ENCODE results near the gene HEATR1. TPM values are rescaled to one million over a fixed set of nuclear protein-coding genes. Genes with fewer than 3 reads are reported as not detected.
A peak's percentile ranks its signal among the peaks of the same experiment; 100 is the strongest.
"Not testable (repeated sequence)": the region's sequence is repeated elsewhere in the genome, so short reads cannot be mapped to it uniquely, and the experiment has no call there.

Gene HEATR1
- total RNA-seq, 6 experiments from 2014 or later = 34.5 to 43.6 (median 39.2) TPM

DNA sequence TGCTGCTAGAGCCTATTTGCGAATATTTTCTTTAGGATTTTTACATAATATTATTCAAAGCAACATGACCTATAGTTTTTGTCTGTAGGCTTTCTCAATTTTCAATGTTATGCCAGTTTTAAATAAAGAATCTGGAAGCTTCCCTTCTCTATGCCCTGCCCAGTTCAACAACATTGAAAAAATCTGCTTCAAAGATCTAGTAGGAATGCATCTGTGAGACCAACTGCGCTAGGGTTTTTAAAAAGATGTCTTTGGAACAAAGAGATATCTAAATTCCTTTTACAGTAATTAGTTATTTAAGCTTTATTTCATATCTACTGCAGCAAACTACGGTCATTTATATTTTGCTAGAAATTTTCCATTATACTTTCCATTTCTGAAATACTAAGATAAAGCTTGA is 25.7 kb downstream of the HEATR1 start:
- H3K9me3 Mint-ChIP-seq = no peaks in the 10 kb centered on the region
- TF ChIP-seq, protein P1, sequence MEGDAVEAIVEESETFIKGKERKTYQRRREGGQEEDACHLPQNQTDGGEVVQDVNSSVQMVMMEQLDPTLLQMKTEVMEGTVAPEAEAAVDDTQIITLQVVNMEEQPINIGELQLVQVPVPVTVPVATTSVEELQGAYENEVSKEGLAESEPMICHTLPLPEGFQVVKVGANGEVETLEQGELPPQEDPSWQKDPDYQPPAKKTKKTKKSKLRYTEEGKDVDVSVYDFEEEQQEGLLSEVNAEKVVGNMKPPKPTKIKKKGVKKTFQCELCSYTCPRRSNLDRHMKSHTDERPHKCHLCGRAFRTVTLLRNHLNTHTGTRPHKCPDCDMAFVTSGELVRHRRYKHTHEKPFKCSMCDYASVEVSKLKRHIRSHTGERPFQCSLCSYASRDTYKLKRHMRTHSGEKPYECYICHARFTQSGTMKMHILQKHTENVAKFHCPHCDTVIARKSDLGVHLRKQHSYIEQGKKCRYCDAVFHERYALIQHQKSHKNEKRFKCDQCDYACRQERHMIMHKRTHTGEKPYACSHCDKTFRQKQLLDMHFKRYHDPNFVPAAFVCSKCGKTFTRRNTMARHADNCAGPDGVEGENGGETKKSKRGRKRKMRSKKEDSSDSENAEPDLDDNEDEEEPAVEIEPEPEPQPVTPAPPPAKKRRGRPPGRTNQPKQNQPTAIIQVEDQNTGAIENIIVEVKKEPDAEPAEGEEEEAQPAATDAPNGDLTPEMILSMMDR (IDR thresholded peaks at IDR 0.05) = no peak
- peaks cover 19% of the 10 kb centered on the region for H3K4me1 Mint-ChIP-seq (ENCODE audit: low read depth)
- no peak overlapping the region for H3K4me3 Mint-ChIP-seq
- H3K36me3 Mint-ChIP-seq (ENCODE audit: low read depth) = peaks cover 35% of the 10 kb centered on the region
- H3K27ac Mint-ChIP-seq = no peak overlapping the region
- no peaks in the 10 kb centered on the region for H3K27me3 Mint-ChIP-seq (ENCODE audit: insufficient read depth)
- DNase-seq = no peak

DNA sequence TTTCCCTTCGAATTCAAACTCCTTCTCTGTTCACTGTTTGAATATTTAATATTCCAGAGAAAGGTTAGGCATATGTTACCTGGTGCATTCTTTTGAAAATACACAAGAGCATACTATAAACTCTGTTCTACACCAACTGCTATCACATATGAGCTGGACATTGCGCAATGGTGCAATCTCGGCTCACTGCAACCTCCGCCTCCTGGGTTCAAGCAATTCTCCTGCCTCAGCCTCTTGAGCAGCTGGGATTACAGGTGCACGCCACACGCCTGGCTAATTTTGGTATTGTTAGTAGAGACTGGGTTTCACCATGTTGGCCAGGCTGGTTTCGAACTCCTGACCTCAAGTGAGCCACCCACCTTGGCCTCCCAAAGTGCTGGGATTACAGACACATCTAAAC is 27.3 kb downstream of the HEATR1 start:
- DNase-seq; H3K4me3 Mint-ChIP-seq; H3K9me3 Mint-ChIP-seq; H3K27ac Mint-ChIP-seq; H3K27me3 Mint-ChIP-seq (ENCODE audit: insufficient read depth): not testable (repeated sequence)
- H3K4me1 Mint-ChIP-seq (ENCODE audit: low read depth) = peaks cover 19% of the 10 kb centered on the region
- peaks cover 44% of the 10 kb centered on the region for H3K36me3 Mint-ChIP-seq (ENCODE audit: low read depth)

DNA sequence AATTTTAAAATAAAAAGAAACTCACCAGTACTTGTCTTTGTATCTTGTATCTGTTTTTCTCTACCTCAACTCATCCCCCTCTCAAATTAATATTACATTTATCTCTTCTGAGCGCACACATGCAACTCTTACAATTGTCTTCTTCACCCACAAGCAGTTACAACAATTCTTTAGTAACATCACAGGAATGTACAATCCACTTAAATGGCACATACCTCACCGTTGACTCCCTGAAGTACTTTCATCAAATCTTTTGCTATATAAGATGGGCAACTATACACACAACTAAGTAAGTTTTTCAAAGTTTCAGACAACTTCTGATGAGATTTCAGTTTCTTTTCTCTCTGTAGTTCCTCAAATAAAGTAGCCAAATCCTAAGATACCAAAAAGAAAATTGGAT is 28.3 kb downstream of the HEATR1 start:
- no peak overlapping the region for H3K4me3 Mint-ChIP-seq
- TF ChIP-seq, protein P1 (IDR thresholded peaks at IDR 0.05) = no peak
- DNase-seq = peak; percentile 54
- no peaks in the 10 kb centered on the region for H3K9me3 Mint-ChIP-seq
- peaks cover 19% of the 10 kb centered on the region for H3K4me1 Mint-ChIP-seq (ENCODE audit: low read depth)
- peaks cover 36% of the 10 kb centered on the region for H3K36me3 Mint-ChIP-seq (ENCODE audit: low read depth)
- H3K27me3 Mint-ChIP-seq (ENCODE audit: insufficient read depth) = no peaks in the 10 kb centered on the region
- H3K27ac Mint-ChIP-seq = peak overlapping the region; percentile 36

DNA sequence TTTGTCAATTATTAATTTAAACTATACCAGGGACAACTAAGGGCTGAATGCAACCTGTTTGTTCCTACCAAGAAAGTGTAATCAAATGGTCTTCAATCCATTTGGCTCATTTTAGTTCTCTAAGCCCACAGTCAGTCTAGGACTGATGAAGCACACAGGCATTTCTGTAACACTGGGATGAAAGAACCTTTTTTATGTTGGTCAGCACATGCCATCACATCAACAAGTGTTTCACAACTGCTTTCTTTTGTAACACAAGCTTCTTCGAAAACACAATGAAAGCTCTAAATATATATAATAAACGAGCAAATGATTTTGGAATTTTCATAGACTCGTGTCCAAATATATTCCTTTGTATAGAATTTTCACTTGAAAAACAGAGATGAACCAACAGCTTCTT is 28.8 kb downstream of the HEATR1 start:
- no peaks in the 10 kb centered on the region for H3K9me3 Mint-ChIP-seq
- TF ChIP-seq, protein P1 (IDR thresholded peaks at IDR 0.05) = no peak
- peaks cover 35% of the 10 kb centered on the region for H3K36me3 Mint-ChIP-seq (ENCODE audit: low read depth)
- peak overlapping the region; percentile 56 for H3K27ac Mint-ChIP-seq
- no peak overlapping the region for H3K4me3 Mint-ChIP-seq
- H3K27me3 Mint-ChIP-seq (ENCODE audit: insufficient read depth) = no peaks in the 10 kb centered on the region
- peaks cover 19% of the 10 kb centered on the region for H3K4me1 Mint-ChIP-seq (ENCODE audit: low read depth)
- DNase-seq = peak; percentile 15

DNA sequence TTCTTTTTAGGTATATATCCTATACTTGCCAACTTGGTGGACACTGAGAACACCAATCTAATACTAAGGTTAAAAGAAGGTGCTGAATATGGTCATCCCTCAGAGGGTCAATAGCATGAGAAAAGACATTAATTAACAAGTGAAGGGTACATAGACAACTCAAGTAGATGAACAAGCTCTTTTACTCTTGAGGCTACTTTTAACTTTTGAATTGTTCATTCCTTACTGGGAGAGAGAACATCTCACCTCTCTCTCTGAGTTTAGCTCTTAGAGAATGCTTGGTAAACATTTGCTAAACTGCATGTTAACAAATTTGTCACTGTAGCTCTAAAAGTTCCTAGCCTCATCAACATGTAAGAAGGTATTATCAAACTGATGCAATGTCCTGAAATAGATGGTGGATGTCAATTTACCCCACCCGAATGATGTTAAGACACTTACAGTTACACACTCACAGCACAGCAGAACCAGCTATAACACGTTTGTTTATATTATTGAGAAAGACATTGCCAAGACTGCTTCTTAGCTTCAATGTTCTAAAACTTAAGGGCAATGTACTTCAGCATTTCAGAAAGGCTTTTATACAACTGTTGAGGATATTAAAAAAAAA is 35.9 kb downstream of the HEATR1 start:
- Mint-ChIP-seq H3K4me1 (ENCODE audit: low read depth) (no peaks in the 10 kb centered on the region), H3K4me3 (no peak overlapping the region), H3K27ac (no peak overlapping the region), H3K27me3 (ENCODE audit: insufficient read depth) (no peaks in the 10 kb centered on the region), H3K36me3 (ENCODE audit: low read depth) (peaks cover 26% of the 10 kb centered on the region), H3K9me3 (no peaks in the 10 kb centered on the region)
- TF ChIP-seq, protein P1 (IDR thresholded peaks at IDR 0.05) = no peak
- DNase-seq = no peak

DNA sequence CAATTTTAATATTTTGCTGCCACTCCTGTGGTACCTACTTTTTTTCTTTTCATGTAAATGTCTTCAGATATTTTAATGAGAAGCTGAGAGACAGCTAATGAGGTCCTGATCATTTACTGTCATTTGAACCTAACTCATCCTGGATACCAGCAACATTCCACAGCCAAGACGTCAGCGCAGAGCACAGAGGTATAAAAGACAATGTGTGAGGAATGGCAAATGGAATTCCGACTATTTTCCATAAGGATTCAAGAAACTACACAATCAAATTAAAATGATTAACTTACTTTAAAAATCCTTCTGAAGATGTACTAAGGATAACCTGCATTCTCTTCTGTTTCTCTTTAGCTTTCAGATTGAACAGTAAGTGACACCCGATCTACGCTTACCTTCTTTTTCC is 38.8 kb downstream of the HEATR1 start:
- Mint-ChIP-seq H3K9me3 (no peaks in the 10 kb centered on the region), H3K27ac (no peak overlapping the region), H3K4me1 (ENCODE audit: low read depth) (no peaks in the 10 kb centered on the region), H3K36me3 (ENCODE audit: low read depth) (peaks cover 18% of the 10 kb centered on the region), H3K4me3 (no peak overlapping the region), H3K27me3 (ENCODE audit: insufficient read depth) (no peaks in the 10 kb centered on the region)
- TF ChIP-seq, protein P1 (IDR thresholded peaks at IDR 0.05) = no peak
- DNase-seq = no peak
